NCI-H510A treated with DMSO at 0.1 percent for 48 hours (cell line): Measurements from ENCODE around the gene MAPK7.
A peak's percentile ranks its signal among the peaks of the same experiment; 100 is the strongest.

ENCODE experiments used
- DNase-seq: peaks from one replicate; lab custom pipeline; 2025; lab: John Stamatoyannopoulos, UW

The MAPK7 gene

GRCh38 chr17:19381361-19381740 is 3.1 kb downstream of the MAPK7 start:
- DNase-seq = no peak

- no peak for DNase-seq
Measured at GRCh38 chr17:19381741-19382444, 3.6 kb downstream of the MAPK7 start.

- DNase-seq = no peak
Measured at GRCh38 chr17:19382531-19383444, 4.5 kb downstream of the MAPK7 start.

- DNase-seq = no peak
Measured at GRCh38 chr17:19383681-19384470, 5.6 kb downstream of the MAPK7 start.

GRCh38 chr17:19384723-19385391 is 6.6 kb downstream of the MAPK7 start:
- DNase-seq = peak; percentile 26

- no peak for DNase-seq
Measured at GRCh38 chr17:19385521-19385983, 7.3 kb downstream of the MAPK7 start.

GRCh38 chr17:19386051-19386929 is 8.0 kb downstream of the MAPK7 start:
- no peak for DNase-seq

- DNase-seq = no peak
Measured at GRCh38 chr17:19386974-19387920, 8.9 kb downstream of the MAPK7 start, which contains the start of gene MFAP4. Gene MFAP4, minus strand, starts transcription at chr17:19387190. Its CDS starts 35 bp downstream, at chr17:19387155.

- DNase-seq = no peak
Measured at GRCh38 chr17:19387921-19388521, 9.7 kb downstream of the MAPK7 start.

- DNase-seq = no peak
Measured at GRCh38 chr17:19388791-19389785, 10.8 kb downstream of the MAPK7 start.

- no peak for DNase-seq
Measured at GRCh38 chr17:19390951-19391350, 12.7 kb downstream of the MAPK7 start.

- no peak for DNase-seq
Measured at GRCh38 chr17:19391432-19391831, 13.1 kb downstream of the MAPK7 start.

GRCh38 chr17:19392303-19392702 is 14.0 kb downstream of the MAPK7 start:
- no peak for DNase-seq

- no peak for DNase-seq
Measured at GRCh38 chr17:19397556-19398041, 19.3 kb downstream of the MAPK7 start.

GRCh38 chr17:19398301-19399181 is 20.2 kb downstream of the MAPK7 start:
- DNase-seq = peak; percentile 39

GRCh38 chr17:19399750-19400450 is 21.6 kb downstream of the MAPK7 start:
- DNase-seq = no peak
